HCT116 (cell line): ENCODE measurements around the gene CUBN. TPM values are rescaled to one million over a fixed set of nuclear protein-coding genes. Genes with fewer than 3 reads are reported as not detected.

Experiments
- ATAC-seq: fragments of 200-7000 bp; cut with Tn5 transposase; 2 replicates; pipeline ENCODE4 v1.9.1; 2020; ENCODE audit warnings: mild to moderate bottlenecking, moderate library complexity
- BruUV-seq: library from RNA; stranded (reverse); fragments of 400-500 nt; replicated peaks from 2 replicates; lab custom pipeline; 2021; lab: Mats Ljungman, UMichigan
- CTCF ChIA-PET: fragments of 300-600 bp; sonication (Branson Sonifier 250); formaldehyde crosslinking; loops from one replicate; lab custom pipeline; 2021; ENCODE audit warnings: antibody characterized with exemption; lab: Charles Lee
- POLR2A ChIA-PET: fragments of 300-600, 350-600 bp; sonication (Branson Sonifier 250); formaldehyde crosslinking; loops from one replicate; lab custom pipeline; 2021; ENCODE audit warnings: antibody characterized with exemption; lab: Charles Lee
- RAD21 ChIA-PET, 2 experiments: fragments of 300-600 bp; sonication (Branson Sonifier 250); formaldehyde crosslinking; loops; one replicate each; lab custom pipeline; 2023; ENCODE audit warnings: low total read pairs in 2 of 2; ENCODE audit not compliant: uncharacterized antibody in 2 of 2, unreplicated experiment in 2 of 2, low non-redundant PET in 1 of 2; lab: Charles Lee
- DNase-seq: peaks from one replicate; pipeline ENCODE4 v3.0.0-alpha.2; 2010; ENCODE audit warnings: low read depth, low spot score
- H2AFZ ChIP-seq: fragments of 200-600 bp; shearing (Covaris generic), sonication (generic); 2 replicates; pipeline ENCODE4 v1.6.1; 2017; ENCODE audit warnings: low read depth, mixed run types, mixed read lengths, antibody characterized with exemption, low read length; ENCODE audit not compliant: poor library complexity, severe bottlenecking
- H3K27ac ChIP-seq: 2 replicates; pipeline ENCODE4 v1.5.1; 2012; ENCODE audit warnings: low read depth, low read length
- H3K27me3 ChIP-seq: fragments of 200-600 bp; sonication (generic); 2 replicates; pipeline ENCODE4 v1.6.1; 2016; ENCODE audit warnings: mixed run types, low read length, mixed read lengths; ENCODE audit not compliant: insufficient read depth
- H3K36me3 ChIP-seq, 2 experiments: fragments of 200-500 bp in 1 of 2; fragments of 200-600 bp in 1 of 2; sonication (Bioruptor generic) in 1 of 2; sonication (generic) in 1 of 2; 2 replicates each; pipeline versions ENCODE4 v1.5.1 to v1.6.1; 2014 to 2016; ENCODE audit warnings: low read length in 2 of 2, inconsistent platforms in 1 of 2, mixed read lengths in 1 of 2, mixed run types in 1 of 2; ENCODE audit not compliant: insufficient read depth in 2 of 2, control insufficient read depth in 1 of 2
- H3K4me1 ChIP-seq, 2 experiments: fragments of 200-600 bp in 1 of 2; sonication (generic) in 1 of 2; 2 replicates each; pipeline versions ENCODE4 v1.5.1 to v1.6.1; 2012 to 2017; ENCODE audit warnings: low read length in 2 of 2, inconsistent platforms in 1 of 2, mild to moderate bottlenecking in 1 of 2, mixed read lengths in 1 of 2, mixed run types in 1 of 2, moderate library complexity in 1 of 2; ENCODE audit not compliant: insufficient read depth in 2 of 2, control insufficient read depth in 1 of 2
- H3K4me2 ChIP-seq: fragments of 200-600 bp; sonication (generic); 2 replicates; pipeline ENCODE4 v1.6.1; 2017; ENCODE audit warnings: mixed run types, low read length, mixed read lengths
- H3K4me3 ChIP-seq, 2 experiments: fragments of 200-600 bp in 1 of 2; sonication (generic) in 1 of 2; replicated peaks in 1 of 2; 2 replicates each; pipeline ENCODE4 v1.5.1; 2011 to 2016; ENCODE audit warnings: low read length in 2 of 2, control low read depth in 1 of 2, low read depth in 1 of 2, mild to moderate bottlenecking in 1 of 2, mixed read lengths in 1 of 2, mixed run types in 1 of 2
- H3K79me2 ChIP-seq: fragments of 200-600 bp; sonication (generic); 2 replicates; pipeline ENCODE4 v1.6.1; 2017; ENCODE audit warnings: mild to moderate bottlenecking, mixed run types, low read length, moderate library complexity, mixed read lengths; ENCODE audit not compliant: insufficient read depth
- H3K9ac ChIP-seq: fragments of 200-600 bp; sonication (generic); 2 replicates; pipeline ENCODE4 v1.6.1; 2016; ENCODE audit warnings: low read length, mixed read lengths
- H3K9me2 ChIP-seq: fragments of 200-600 bp; sonication (generic), shearing (Covaris generic); 2 replicates; pipeline ENCODE4 v1.6.1; 2017; ENCODE audit warnings: mixed run types, mild to moderate bottlenecking, moderate library complexity; ENCODE audit not compliant: insufficient read depth
- H3K9me3 ChIP-seq, 2 experiments: fragments of 200-500 bp in 1 of 2; fragments of 200-600 bp in 1 of 2; sonication (Bioruptor generic) in 1 of 2; sonication (generic) in 1 of 2; 2 replicates each; pipeline ENCODE4 v1.6.1; 2014 to 2017; ENCODE audit warnings: low read length in 2 of 2, mixed read lengths in 2 of 2, inconsistent platforms in 1 of 2, low read depth in 1 of 2, mild to moderate bottlenecking in 1 of 2, mixed run types in 1 of 2, moderate library complexity in 1 of 2; ENCODE audit not compliant: control insufficient read depth in 1 of 2, insufficient read depth in 1 of 2
- H4K20me1 ChIP-seq: fragments of 200-600 bp; sonication (generic), shearing (Covaris generic); 2 replicates; pipeline ENCODE4 v1.6.1; 2017; ENCODE audit warnings: mixed run types, mild to moderate bottlenecking, moderate library complexity; ENCODE audit not compliant: insufficient read depth
- CEBPB ChIP-seq: IDR thresholded peaks from 2 replicates; pipeline ENCODE4 v1.6.1; 2012; ENCODE audit warnings: low read depth
- ELF1 ChIP-seq: IDR thresholded peaks from 2 replicates; pipeline ENCODE4 v1.6.1; 2012; ENCODE audit warnings: low read depth, borderline replicate concordance
- FOSL1 ChIP-seq: IDR thresholded peaks from 2 replicates; pipeline ENCODE4 v1.6.1; 2012; ENCODE audit warnings: low read depth
- JUND ChIP-seq: IDR thresholded peaks from 2 replicates; pipeline ENCODE4 v1.6.1; 2012
- POLR2AphosphoS5 ChIP-seq: IDR thresholded peaks from 2 replicates; pipeline ENCODE4 v1.6.1; 2011; ENCODE audit warnings: mild to moderate bottlenecking, low read depth, low read length, moderate library complexity
- SP1 ChIP-seq: IDR thresholded peaks from 2 replicates; pipeline ENCODE4 v1.6.1; 2012; ENCODE audit warnings: low read depth
- SRF ChIP-seq: IDR thresholded peaks from 2 replicates; pipeline ENCODE4 v1.6.1; 2012; ENCODE audit warnings: low read depth
- intact Hi-C: fragments of 100-400 bp; cut with micrococcal nuclease; formaldehyde crosslinking; loops from 2 replicates; pipeline ENCODE4 v1.10.0; 2022
- total RNA-seq: library from RNA; stranded (reverse); gene quantifications from one replicate; pipeline ENCODE4 v1.2.1, GENCODE V29; 2021; ENCODE audit not compliant: unreplicated experiment

Gene CUBN
- total RNA-seq, 1 experiment from 2014 or later = 1.2 TPM

DNA sequence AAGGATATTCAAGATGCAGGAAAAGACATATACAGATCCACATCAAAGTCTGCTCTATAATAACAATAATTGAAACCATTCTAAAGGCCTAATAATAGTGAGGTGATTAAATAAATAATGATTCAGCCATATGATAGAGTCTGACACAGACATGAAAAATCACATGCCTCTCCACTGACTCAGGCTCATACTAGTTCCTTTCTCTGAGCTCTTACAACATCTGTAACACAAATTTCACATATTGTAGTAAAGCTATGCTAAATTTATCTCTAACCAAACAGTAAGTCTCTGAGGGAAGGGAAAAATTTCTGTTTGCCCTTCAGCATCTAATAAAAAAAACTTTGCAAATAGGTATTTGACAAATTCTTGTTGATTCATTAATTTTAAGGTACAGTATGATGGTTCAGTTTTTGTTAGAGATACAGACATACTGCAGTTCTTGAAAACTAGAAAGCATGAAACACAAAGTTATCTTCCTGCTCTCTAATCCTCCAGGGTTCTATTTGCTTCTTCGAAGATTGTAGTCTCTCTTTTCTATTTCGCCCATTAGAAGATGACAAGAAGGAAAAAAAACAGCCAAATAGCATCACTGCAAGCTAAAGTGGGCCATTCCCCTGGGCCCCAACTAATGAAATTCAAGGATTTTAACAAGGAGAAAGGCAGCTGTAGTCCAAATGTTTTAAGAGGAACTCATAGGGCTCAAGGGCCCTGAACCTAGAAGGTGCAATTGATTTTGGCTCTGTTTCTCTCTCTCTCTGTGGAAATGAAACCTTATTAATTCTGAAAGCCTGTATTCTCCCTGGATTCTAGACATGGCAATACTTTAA, 53.9 kb downstream of the CUBN start:
- ChIA-PET CTCF (no interaction called here), POLR2A (interaction anchor here (1.4 kb wide), 1 partner anchor 184 kb away, joined by 3 read pairs; no protein-coding TSS in a partner anchor), RAD21 (no interaction called here)
- Histone ChIP-seq H3K9ac (no peak overlapping the region), H3K4me1 (peaks cover 5 to 21% of the 10 kb centered on the region in 2 experiments; a peak in 2 of 4 replicates), H2AFZ (peak overlapping the region; percentile 74), H3K36me3 (no peaks in the 10 kb centered on the region), H3K9me2 (no peaks in the 10 kb centered on the region), H3K27ac (no peak overlapping the region), H3K79me2 (no peaks in the 10 kb centered on the region), H4K20me1 (no peaks in the 10 kb centered on the region), H3K4me3 (no peak overlapping the region), H3K9me3 (no peaks in the 10 kb centered on the region), H3K27me3 (no peaks in the 10 kb centered on the region), H3K4me2 (peak overlapping the region; percentile 34)
- DNase-seq (no peak), ATAC-seq (peak; percentile 63; the same call in 1 of the 2 replicates)
- BruUV-seq = no TSS peak
- intact Hi-C loops = no loop called here
- peak; percentile 76 for TF ChIP-seq FOSL1
- TF ChIP-seq SRF = no peak
- TF ChIP-seq JUND = peak; percentile 76
- peak; percentile 46; the same call in 1 of the 2 replicates for TF ChIP-seq SP1
- peak; percentile 73 for TF ChIP-seq CEBPB

GRCh38 chr10:17074541-17074847, 55.1 kb downstream of the CUBN start:
- Histone ChIP-seq H2AFZ (no peak overlapping the region), H3K9me2 (no peaks in the 10 kb centered on the region), H3K36me3 (no peaks in the 10 kb centered on the region), H3K4me1 (peaks cover 5 to 21% of the 10 kb centered on the region in 2 experiments; a peak in 2 of 4 replicates), H3K9me3 (no peaks in the 10 kb centered on the region), H3K4me2 (no peak overlapping the region), H4K20me1 (no peaks in the 10 kb centered on the region), H3K9ac (no peak overlapping the region), H3K79me2 (no peaks in the 10 kb centered on the region), H3K4me3 (no peak overlapping the region), H3K27me3 (no peaks in the 10 kb centered on the region), H3K27ac (no peak overlapping the region)
- TF ChIP-seq JUND (0 out of 2 replicates have a peak, but pooled peaks have one; percentile 14), FOSL1 (peak; percentile 43), SRF (no peak), ELF1 (no peak), POLR2AphosphoS5 (no peak)
- BruUV-seq = no TSS peak
- DNase-seq = no peak
- ChIA-PET POLR2A (no interaction called here), CTCF (no interaction called here), RAD21 (no interaction called here)
- intact Hi-C loops = no loop called here
- no peak for ATAC-seq
